H1 (cell line): Measurements from ENCODE around the gene HMGA1. TPM values are rescaled to one million over a fixed set of nuclear protein-coding genes. Genes with fewer than 3 reads are reported as not detected.
"Not testable (repeated sequence)": the region's sequence is repeated elsewhere in the genome, so short reads cannot be mapped to it uniquely, and the experiment has no call there.

Experiments
- CTCF ChIA-PET: fragments of 300-600 bp; sonication (Branson Sonifier 250); formaldehyde crosslinking; loops from one replicate; lab custom pipeline; 2021; ENCODE audit not compliant: partially characterized antibody; lab: Charles Lee
- POLR2A ChIA-PET: fragments of 300-600 bp; sonication (Branson Sonifier 250); formaldehyde crosslinking; loops from one replicate; lab custom pipeline; 2021; ENCODE audit warnings: inconsistent platforms; ENCODE audit not compliant: partially characterized antibody; lab: Charles Lee
- DNase-seq, 2 experiments: peaks; one replicate each; pipeline versions ENCODE4 v3.0.0 to v3.0.0-alpha.2; 2010 to 2022; ENCODE audit warnings: low spot score in 2 of 2, low read depth in 1 of 2, mixed read lengths in 1 of 2
- FAIRE-seq: peaks from 2 replicates; lab custom pipeline; 2011; peaks lifted over from hg19 to GRCh38; lab: Jason Lieb, UNC
- H2AFZ ChIP-seq: 2 replicates; pipeline ENCODE4 v1.8.1; 2012; ENCODE audit warnings: low read length, inconsistent platforms
- H2AK5ac ChIP-seq: 2 replicates; pipeline ENCODE4 v1.6.1; 2013; ENCODE audit warnings: low read depth, low read length
- H2BK120ac ChIP-seq: replicated peaks from 2 replicates; pipeline ENCODE3; 2013; ENCODE audit warnings: low read depth, low read length, inconsistent platforms
- H2BK12ac ChIP-seq: 2 replicates; pipeline ENCODE4 v1.6.1; 2013; ENCODE audit warnings: low read depth, low read length
- H2BK15ac ChIP-seq: 2 replicates; pipeline ENCODE4 v1.6.1; 2013; ENCODE audit warnings: low read length
- H2BK20ac ChIP-seq: 2 replicates; pipeline ENCODE4 v1.6.1; 2013; ENCODE audit warnings: low read length
- H2BK5ac ChIP-seq: 2 replicates; pipeline ENCODE4 v1.6.1; 2013; ENCODE audit warnings: low read depth, low read length
- H3K14ac ChIP-seq: 2 replicates; pipeline ENCODE4 v1.6.1; 2013; ENCODE audit warnings: inconsistent platforms; ENCODE audit not compliant: insufficient read length
- H3K18ac ChIP-seq: 2 replicates; pipeline ENCODE4 v1.6.1; 2013; ENCODE audit warnings: low read length; ENCODE audit errors: extremely low read depth
- H3K23ac ChIP-seq: 2 replicates; pipeline ENCODE4 v1.6.1; 2013; ENCODE audit warnings: inconsistent platforms; ENCODE audit not compliant: insufficient read length
- H3K23me2 ChIP-seq: 2 replicates; pipeline ENCODE4 v1.6.1; 2013; ENCODE audit warnings: low read depth, low read length
- H3K27ac ChIP-seq: 2 replicates; pipeline ENCODE4 v1.6.1; 2011; ENCODE audit warnings: low read depth, low read length, inconsistent platforms
- H3K27me3 ChIP-seq, 4 experiments: replicated peaks in 1 of 4; 1 replicate in 1 of 4; 2 replicates in 3 of 4; pipeline versions ENCODE4 v1.6.1 to v1.8.1; 2011 to 2013; ENCODE audit warnings: low read length in 3 of 4, mild to moderate bottlenecking in 3 of 4, inconsistent platforms in 2 of 4, mixed read lengths in 2 of 4, moderate library complexity in 1 of 4; ENCODE audit not compliant: control insufficient read depth in 3 of 4, insufficient read depth in 3 of 4; ENCODE audit errors: extremely low read depth in 1 of 4
- H3K36me3 ChIP-seq, 4 experiments: 2 replicates each; pipeline versions ENCODE4 v1.6.1 to v1.8.1; 2011 to 2013; ENCODE audit warnings: mild to moderate bottlenecking in 4 of 4, low read length in 3 of 4, moderate library complexity in 2 of 4, control low read depth in 1 of 4, inconsistent platforms in 1 of 4; ENCODE audit not compliant: insufficient read depth in 4 of 4, control insufficient read depth in 2 of 4
- H3K4ac ChIP-seq: replicated peaks from 2 replicates; pipeline ENCODE3; 2013; ENCODE audit warnings: low read length, low read depth, mixed read lengths, inconsistent platforms; ENCODE audit not compliant: insufficient read length
- H3K4me1 ChIP-seq, 4 experiments: replicated peaks in 1 of 4; 1 replicate in 1 of 4; 2 replicates in 3 of 4; pipeline versions ENCODE4 v1.6.1 to v1.8.1; 2011 to 2013; ENCODE audit warnings: low read length in 3 of 4, inconsistent platforms in 2 of 4, mixed read lengths in 1 of 4; ENCODE audit not compliant: insufficient read depth in 4 of 4, control insufficient read depth in 3 of 4
- H3K4me2 ChIP-seq, 2 experiments: 2 replicates each; pipeline versions ENCODE4 v1.6.1 to v1.8.1; 2011 to 2013; ENCODE audit warnings: low read depth in 2 of 2, low read length in 2 of 2, control low read depth in 1 of 2, inconsistent platforms in 1 of 2, mild to moderate bottlenecking in 1 of 2; ENCODE audit not compliant: insufficient read depth in 1 of 2
- H3K4me3 ChIP-seq, 4 experiments: fragments of 200-600, 300-600 bp in 1 of 4; sonication (generic), shearing (Covaris generic), sonication (Bioruptor Twin) in 1 of 4; 2 replicates each; pipeline versions ENCODE4 v1.5.1 to v1.8.1; 2011 to 2016; ENCODE audit warnings: low read length in 4 of 4, low read depth in 3 of 4, control low read depth in 2 of 4, inconsistent platforms in 2 of 4, mild to moderate bottlenecking in 2 of 4, mixed read lengths in 1 of 4, moderate library complexity in 1 of 4; ENCODE audit not compliant: insufficient read depth in 2 of 4; ENCODE audit errors: extremely low read depth in 1 of 4
- H3K56ac ChIP-seq: replicated peaks from 2 replicates; pipeline ENCODE3; 2013; ENCODE audit warnings: low read depth, mild to moderate bottlenecking, mixed read lengths, low read length, inconsistent platforms; ENCODE audit not compliant: insufficient read length
- H3K79me1 ChIP-seq: 2 replicates; pipeline ENCODE4 v1.6.1; 2013; ENCODE audit warnings: low read depth, low read length, control low read depth
- H3K79me2 ChIP-seq, 2 experiments: 2 replicates each; pipeline versions ENCODE4 v1.6.1 to v1.8.1; 2012 to 2013; ENCODE audit warnings: low read length in 2 of 2, mild to moderate bottlenecking in 2 of 2, inconsistent platforms in 1 of 2; ENCODE audit not compliant: insufficient read depth in 2 of 2, control insufficient read depth in 1 of 2
- H3K9ac ChIP-seq, 4 experiments: replicated peaks in 1 of 4; 1 replicate in 1 of 4; 2 replicates in 3 of 4; pipeline versions ENCODE4 v1.6.1 to v1.8.1; 2011 to 2013; ENCODE audit warnings: low read depth in 3 of 4, low read length in 3 of 4, control low read depth in 2 of 4, mild to moderate bottlenecking in 2 of 4, moderate library complexity in 2 of 4, inconsistent platforms in 1 of 4; ENCODE audit errors: extremely low read depth in 1 of 4
- H3K9me3 ChIP-seq, 2 experiments: 2 replicates each; pipeline versions ENCODE4 v1.6.1 to v1.8.1; 2012 to 2013; ENCODE audit warnings: mild to moderate bottlenecking in 2 of 2, moderate library complexity in 2 of 2, control low read depth in 1 of 2, inconsistent platforms in 1 of 2, low read depth in 1 of 2, low read length in 1 of 2, mixed read lengths in 1 of 2; ENCODE audit not compliant: insufficient read depth in 2 of 2
- H4K20me1 ChIP-seq, 2 experiments: replicated peaks in 1 of 2; 2 replicates each; pipeline versions ENCODE3 to v1.8.1; 2011 to 2013; ENCODE audit warnings: inconsistent platforms in 2 of 2, low read length in 2 of 2, mild to moderate bottlenecking in 1 of 2; ENCODE audit not compliant: insufficient read depth in 2 of 2, control insufficient read depth in 1 of 2
- H4K5ac ChIP-seq: 2 replicates; pipeline ENCODE4 v1.6.1; 2013; ENCODE audit warnings: low read length, low read depth, mixed read lengths, inconsistent platforms; ENCODE audit not compliant: insufficient read length
- H4K8ac ChIP-seq: 2 replicates; pipeline ENCODE4 v1.8.0; 2013; ENCODE audit warnings: mild to moderate bottlenecking, moderate library complexity, low read length, inconsistent platforms; ENCODE audit not compliant: insufficient read depth; ENCODE audit errors: extremely low read depth
- H4K91ac ChIP-seq: replicated peaks from 2 replicates; pipeline ENCODE3; 2013; ENCODE audit warnings: low read length, mixed read lengths, inconsistent platforms; ENCODE audit not compliant: insufficient read length
- WGBS, 2 experiments: shearing (Covaris generic) in 1 of 2; methylation state at CpG; one replicate each; pipeline versions ENCODE4 v1.1.6 to v1.1.7; 2013 to 2015; ENCODE audit warnings: low lambda C conversion rate in 2 of 2, mixed read lengths in 2 of 2, inconsistent platforms in 1 of 2, low coverage in 1 of 2, missing lambda C conversion rate in 1 of 2; ENCODE audit not compliant: insufficient replicate concordance in 2 of 2, insufficient coverage in 1 of 2, insufficient read length in 1 of 2; ENCODE audit errors: extremely low coverage in 1 of 2, missing lambda C conversion rate in 1 of 2; 5-methylcytosine and 5-hydroxymethylcytosine counted together
- polyA plus RNA-seq, 7 experiments: library from polyadenylated mRNA; depleted of rRNA in 3 of 7; stranded (reverse) in 5 of 7; unstranded in 2 of 7; fragments of >200 nt in 5 of 7; fragments of 200-250 nt in 2 of 7; gene quantifications; 1 replicate in 5 of 7; 2 replicates in 1 of 7; 4 replicates in 1 of 7; pipeline versions ENCODE4 v1.2.1 to v1.2.3, GENCODE V29; 2011 to 2013; ENCODE audit warnings: missing spikeins in 2 of 7, mixed read lengths in 2 of 7
- total RNA-seq: library from RNA; stranded (reverse); fragmentation: NEBNext Ultra II Directional; extraction: Animal tissue kit (Norgen Biotek cat#: 25700); gene quantifications from 2 replicates; pipeline ENCODE4 v1.2.1, GENCODE V29; 2021

Gene HMGA1
- total and polyA plus RNA-seq, 2 of the 8 experiments (the other 6 are each of a cell fraction or from before 2014, with no cell fraction given) = 1,557 to 2,636 TPM

- not testable (repeated sequence) for H3K14ac ChIP-seq, H4K91ac ChIP-seq, H2BK12ac ChIP-seq, H3K79me2 ChIP-seq, H3K27me3 ChIP-seq, H3K9me3 ChIP-seq, H2BK15ac ChIP-seq, H2BK5ac ChIP-seq, FAIRE-seq, H2AK5ac ChIP-seq, H3K79me1 ChIP-seq, H4K20me1 ChIP-seq, H3K9ac ChIP-seq, H3K4me2 ChIP-seq, H3K27ac ChIP-seq, H4K5ac ChIP-seq, DNase-seq, H3K23ac ChIP-seq, H3K18ac ChIP-seq, H3K4ac ChIP-seq, H2AFZ ChIP-seq, H4K8ac ChIP-seq, H3K56ac ChIP-seq, H3K36me3 ChIP-seq, H2BK20ac ChIP-seq, H2BK120ac ChIP-seq, H3K4me1 ChIP-seq, H3K23me2 ChIP-seq, H3K4me3 ChIP-seq
- WGBS, 2 experiments = 96% methylated on average over 9 of the region's 25 CpGs; no CpG with 5 or more reads in 1 of the 2 experiments
- POLR2A ChIA-PET = interaction anchor here (1.3 to 2.0 kb wide), 2 partner anchors 25 to 32 kb away, joined by 3 to 7 read pairs; partner anchors contain the start of gene HMGA1
- CTCF ChIA-PET = interaction anchor here (1.2 kb wide), 1 partner anchor 19 kb away, joined by 5 read pairs; no protein-coding TSS in a partner anchor
Measured at GRCh38 chr6:34269132-34269531, 32.5 kb downstream of the HMGA1 start.
